PC-3 (cell line): ENCODE results near the gene LTBP3.

Experiments
- EZH2 ChIP-seq: fragments of 300-600 bp; sonication (generic); IDR thresholded peaks from one replicate; pipeline ENCODE4 v1.6.1; 2017; ENCODE audit warnings: antibody characterized with exemption, mild to moderate bottlenecking, low read length; ENCODE audit not compliant: unreplicated experiment
- TF ChIP-seq, protein P1 (sequence below): fragments of 300-600 bp; sonication (generic); conservative IDR thresholded peaks from 2 replicates; pipeline ENCODE4 v1.5.1; 2017; ENCODE audit warnings: antibody characterized with exemption, low read depth, mild to moderate bottlenecking, low read length

DNA sequence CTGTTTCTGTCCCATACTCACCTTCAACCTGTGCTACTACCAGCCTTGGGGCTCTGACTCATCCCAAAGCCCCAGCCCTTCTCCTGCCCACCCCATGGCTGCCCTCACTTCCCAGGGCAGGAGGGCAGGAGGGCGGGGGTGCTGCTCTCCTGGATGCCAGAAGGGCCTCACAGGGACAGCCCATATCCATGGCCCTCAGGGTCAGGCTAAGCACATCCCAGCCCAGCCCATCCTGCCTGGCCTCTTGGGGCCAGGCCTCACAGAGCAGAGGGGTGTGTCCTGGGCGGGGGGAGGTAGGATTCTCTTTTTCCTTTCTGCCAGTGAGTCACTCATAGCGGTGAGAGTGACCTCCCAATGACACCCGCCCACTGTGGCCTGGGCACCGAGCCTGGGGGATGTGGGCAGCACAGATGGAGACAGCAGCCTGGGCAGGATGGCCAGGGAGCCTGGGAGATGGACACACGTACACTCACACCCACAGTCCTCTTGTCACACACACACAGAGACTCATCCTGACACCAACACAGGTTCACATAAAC lies 2.4 kb downstream of the LTBP3 start:
- TF ChIP-seq, protein P1, sequence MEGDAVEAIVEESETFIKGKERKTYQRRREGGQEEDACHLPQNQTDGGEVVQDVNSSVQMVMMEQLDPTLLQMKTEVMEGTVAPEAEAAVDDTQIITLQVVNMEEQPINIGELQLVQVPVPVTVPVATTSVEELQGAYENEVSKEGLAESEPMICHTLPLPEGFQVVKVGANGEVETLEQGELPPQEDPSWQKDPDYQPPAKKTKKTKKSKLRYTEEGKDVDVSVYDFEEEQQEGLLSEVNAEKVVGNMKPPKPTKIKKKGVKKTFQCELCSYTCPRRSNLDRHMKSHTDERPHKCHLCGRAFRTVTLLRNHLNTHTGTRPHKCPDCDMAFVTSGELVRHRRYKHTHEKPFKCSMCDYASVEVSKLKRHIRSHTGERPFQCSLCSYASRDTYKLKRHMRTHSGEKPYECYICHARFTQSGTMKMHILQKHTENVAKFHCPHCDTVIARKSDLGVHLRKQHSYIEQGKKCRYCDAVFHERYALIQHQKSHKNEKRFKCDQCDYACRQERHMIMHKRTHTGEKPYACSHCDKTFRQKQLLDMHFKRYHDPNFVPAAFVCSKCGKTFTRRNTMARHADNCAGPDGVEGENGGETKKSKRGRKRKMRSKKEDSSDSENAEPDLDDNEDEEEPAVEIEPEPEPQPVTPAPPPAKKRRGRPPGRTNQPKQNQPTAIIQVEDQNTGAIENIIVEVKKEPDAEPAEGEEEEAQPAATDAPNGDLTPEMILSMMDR, result no peak
- TF ChIP-seq EZH2, result no peak
